NCI-H226 (cell line): ENCODE data around the gene PDCD10.

Source experiments
- DNase-seq: peaks from one replicate; pipeline ENCODE4 v3.0.0-alpha.2; 2015

Gene PDCD10

DNA sequence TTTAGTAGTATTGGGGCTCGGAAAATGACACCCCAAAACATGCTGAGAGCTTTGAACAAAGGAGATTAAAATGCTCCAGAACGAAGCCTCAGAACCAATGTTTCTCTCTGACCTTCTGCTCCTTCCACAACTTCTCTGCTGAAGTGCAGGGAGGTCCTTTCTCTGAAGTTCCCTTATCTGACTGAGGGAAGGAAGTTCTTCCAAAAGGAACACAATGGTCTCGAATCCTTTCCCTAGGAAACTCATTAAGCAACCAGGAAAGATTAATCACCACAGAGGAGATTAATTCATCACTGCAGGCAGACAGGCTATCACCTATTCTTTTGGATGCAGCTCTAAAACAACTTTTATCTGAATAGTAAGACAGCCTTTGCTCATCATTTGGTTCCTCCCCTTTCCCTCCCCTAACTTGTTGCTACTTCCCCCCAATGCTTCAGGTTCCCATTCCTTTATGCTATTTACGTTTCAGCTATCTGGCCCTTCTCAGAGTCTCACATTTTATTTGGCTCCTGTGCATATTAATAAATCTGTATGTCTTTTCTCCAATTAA, 62.7 kb downstream of the PDCD10 start:
- no peak for DNase-seq

DNA sequence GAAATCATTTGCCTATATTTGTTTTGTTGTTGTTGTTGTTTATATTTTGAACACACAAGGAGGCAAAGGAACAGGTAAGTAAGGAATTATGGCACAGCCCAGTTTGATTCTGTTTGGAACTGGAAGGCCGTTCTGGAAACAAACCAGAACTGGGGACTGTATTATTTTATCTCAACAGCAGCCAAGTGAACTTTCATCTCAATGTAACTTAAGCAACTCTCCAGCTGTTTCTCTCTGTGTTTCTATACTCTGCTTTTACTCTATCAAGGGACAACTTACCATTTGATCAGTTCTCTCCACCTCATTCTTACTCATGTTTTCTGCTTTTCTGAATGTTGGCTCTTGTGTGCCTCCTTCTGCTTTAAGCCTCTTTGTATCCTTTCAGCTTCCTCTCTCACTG, 65.0 kb downstream of the PDCD10 start:
- DNase-seq: no peak

DNA sequence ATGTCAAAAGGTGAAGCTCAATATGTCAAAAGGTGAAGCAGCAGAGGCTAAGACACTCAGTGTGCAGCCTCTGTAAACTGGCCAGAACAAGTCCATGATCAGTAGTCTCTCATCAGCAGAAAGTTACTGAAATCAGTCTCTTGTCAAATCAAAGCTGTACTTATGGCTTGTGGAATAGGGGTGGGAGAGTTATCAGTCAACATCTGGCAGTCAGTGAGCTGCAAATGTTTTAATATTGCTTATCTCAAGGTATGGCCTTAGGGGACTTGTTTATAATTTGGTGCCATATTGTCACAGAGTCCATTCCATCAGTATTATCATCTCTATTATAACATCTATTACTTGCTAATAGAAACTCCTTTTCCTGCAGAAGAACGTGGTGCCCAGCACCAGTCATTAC, 66.0 kb downstream of the PDCD10 start:
- no peak for DNase-seq

DNA sequence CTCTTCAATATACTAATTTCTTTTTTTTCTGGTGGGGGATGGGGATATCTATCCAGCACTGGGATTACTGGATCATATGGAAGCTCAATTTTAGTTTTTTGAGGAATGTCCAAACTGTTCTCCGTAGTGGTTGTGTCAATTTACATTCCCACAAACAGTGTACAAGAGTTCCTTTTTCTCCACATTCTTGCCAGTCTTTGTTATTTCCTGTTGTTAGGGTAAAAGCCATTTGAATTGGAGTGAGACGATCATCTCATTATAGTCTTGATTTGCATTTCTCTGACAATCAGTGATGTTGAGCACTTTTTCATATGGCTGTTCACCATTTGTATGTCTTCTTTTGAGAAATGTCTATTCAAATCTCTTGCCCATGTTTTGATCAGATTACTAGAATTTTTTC, 68.1 kb downstream of the PDCD10 start:
- no peak for DNase-seq

DNA sequence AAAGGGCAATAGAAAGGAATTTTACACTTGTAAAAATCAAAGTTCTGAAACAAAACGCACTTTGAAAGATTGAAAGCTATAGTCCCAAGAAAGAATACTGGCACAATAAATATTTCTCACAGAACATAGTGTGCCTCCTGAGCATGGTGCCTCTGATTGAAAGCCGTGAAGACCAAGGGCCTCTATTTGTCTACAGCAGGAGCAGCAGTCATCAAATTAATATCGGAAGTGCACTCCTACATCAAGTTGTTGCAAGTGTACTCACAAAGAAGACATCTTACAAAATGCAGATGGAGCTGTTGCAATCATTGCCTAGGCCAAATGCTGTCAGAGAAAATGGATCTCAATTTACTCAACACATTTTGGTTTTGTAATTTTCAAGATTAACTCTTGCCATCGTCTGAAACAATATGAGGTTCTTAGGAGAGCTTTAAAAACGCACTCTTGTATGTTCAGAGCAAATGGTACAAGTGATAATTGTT, 71.7 kb downstream of the PDCD10 start:
- no peak for DNase-seq

DNA sequence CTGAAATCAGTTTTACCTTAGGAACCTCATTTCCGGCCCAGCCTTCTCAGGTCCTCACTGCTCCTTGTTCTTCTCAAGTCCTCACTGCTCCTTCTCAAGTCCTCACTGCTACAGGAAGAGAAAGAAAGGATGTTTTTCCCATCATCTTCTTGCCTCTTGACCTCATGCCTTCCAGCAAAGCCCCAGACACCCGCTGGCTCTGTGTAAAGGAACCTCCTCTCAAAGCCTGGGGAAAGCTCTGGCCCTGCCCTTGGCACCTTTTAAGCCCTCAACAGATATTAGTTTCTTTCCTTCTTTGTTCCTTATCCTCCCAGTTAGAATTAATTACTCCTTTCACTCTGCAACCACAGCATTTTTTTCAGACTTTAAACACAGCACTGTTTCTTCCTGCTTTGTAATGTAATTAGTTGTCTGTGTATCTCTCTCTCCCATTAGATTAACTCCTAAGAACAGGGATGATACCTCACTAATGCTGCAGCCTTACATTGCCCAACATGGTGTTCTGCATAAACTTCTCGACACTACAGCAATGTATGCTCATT, 76.9 kb downstream of the PDCD10 start:
- no peak for DNase-seq

DNA sequence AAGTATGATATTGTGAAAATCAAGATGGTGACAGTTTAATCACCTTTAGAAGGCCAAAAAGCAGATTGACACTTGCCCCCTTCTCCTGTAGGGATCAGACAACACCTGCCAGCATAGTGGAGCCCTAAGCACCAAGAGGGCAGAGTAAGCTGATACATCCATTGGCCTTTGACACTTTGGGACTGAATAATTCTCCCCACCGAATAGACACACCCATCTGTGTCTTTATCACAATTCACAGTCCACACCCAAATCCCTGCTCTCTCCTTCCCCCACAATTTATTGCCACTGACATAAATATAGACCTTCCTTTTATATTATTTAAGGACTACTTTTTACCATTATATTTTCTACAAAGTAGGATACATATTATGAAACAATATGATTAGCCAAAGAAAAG, 77.9 kb downstream of the PDCD10 start:
- DNase-seq: no peak

DNA sequence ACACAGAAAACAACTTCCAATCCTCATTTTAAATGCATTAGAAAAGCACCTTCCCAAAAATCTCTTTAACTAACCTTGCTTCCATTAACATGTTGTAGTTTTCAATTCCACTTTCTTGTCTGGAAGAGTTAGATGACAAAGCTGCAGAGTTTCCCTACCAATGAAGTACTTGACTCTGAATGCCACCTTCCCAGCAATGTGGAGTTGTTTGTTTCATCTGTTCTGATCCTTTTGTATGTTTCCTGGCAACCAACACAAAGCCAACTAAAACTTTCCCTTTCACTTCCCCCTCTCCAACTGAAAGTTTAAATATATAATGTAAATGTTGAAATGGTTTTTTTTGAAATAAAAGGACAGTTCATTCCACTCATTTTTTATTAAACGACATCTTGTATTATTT, 80.9 kb downstream of the PDCD10 start, which contains the start of gene WDR49:
WDR49 (minus strand) TSS at position 183 of the 400 bp plus-strand sequence. CDS start 517 bp downstream, outside the sequence.
- DNase-seq: no peak

DNA sequence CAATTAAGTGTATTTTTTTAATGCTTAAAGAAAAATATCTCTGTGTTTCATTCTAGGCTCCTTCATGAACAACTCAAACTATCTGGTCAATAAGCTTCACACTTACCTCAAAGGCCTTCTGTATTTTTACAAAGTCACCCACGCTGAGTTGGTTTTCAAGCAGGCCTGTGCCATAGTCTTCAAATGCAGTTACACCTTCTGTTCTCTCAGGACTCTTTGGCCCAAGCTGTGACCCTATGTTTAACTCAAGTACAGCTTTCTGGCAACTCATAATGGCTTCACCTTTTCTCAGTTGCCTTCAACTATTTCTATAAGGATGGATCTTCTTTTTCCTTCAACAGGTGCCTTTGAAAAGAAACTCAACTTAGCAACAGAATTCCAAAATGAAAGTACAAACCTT, 81.5 kb downstream of the PDCD10 start:
- DNase-seq: no peak

DNA sequence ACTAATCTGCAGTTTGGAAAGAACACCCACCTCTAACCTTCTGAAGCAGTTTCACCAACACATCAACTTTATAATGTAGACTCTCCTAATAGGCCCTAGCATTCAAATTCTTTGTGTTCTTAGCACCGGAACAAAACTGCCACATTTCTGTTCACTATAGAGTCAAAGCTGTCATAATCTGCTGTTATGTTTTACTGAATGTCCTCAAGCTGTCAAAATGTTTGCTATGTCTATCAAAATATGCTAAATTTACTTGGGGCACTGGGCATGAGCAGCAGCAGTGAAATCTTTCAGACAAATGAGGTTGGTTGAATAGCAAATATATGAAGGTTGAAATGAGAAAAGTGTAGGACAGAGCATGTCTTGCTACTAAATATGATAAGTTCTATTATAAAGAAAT, 82.9 kb downstream of the PDCD10 start:
- no peak for DNase-seq

DNA sequence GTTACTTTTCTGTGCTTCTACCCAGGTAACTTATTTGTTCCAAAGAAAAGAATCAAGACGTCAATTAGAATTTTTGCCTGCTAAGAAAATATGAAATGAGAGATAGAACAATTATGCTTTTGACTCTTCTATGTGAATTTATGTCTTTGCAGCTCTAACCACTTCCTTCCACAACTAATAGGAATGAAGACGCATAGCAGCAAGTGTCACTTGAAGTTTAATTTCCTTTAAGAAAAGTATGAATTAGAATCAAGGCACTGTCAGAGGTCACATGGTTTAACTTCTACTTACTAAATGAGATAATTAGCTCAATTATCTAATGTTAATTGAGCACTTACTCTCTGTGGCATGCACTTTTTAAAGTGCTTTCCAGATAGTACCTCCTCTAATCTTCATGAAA, 84.2 kb downstream of the PDCD10 start:
- DNase-seq: no peak

DNA sequence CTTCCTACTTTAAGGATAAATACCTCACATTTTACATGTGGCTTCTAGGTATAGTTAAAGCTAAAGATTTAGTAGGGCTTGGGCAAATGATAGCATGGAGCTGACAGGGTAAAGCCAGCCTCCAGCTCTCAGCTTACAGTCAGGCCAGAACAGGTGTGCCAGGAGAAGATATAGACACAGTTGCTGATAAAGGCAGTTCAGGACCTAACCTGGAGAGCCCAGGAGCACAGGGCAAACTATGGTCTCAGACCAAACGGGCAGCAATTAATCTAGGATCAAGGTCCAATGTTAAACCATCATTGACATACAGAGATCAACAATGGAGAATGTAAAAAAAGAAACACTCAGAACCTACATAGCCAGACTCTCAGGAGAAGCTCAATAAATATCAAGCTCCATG, 84.9 kb downstream of the PDCD10 start:
- DNase-seq: no peak

DNA sequence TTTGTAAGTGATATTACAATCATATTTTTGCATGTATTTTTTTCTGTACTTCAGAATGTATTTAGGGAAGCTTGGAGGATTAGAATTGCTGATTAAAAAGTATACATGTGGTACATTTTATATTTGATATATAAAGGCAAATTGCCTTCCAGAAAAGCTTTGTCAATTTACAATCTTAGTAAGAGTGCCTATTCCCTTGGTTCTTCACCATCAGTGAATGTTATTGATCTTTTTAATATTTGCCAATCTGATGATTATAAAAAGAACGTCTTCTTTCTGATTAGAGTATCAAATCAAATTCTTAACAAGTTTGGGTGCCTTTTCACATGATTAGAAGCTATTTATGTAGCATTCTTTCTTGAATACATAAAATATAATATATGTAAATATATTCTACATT, 90.1 kb downstream of the PDCD10 start:
- no peak for DNase-seq
